ENCODE measurements around the gene DCST2. TPM values are rescaled to one million over a fixed set of nuclear protein-coding genes. Genes with fewer than 3 reads are reported as not detected.

Gene DCST2
- total and polyA plus RNA-seq, 9 of the 15 experiments (the other 6 are each of a cell fraction or from before 2014, with no cell fraction given) = 0.09 to 0.49 (median 0.11) TPM; not detected in 3

- TF ChIP-seq FOXP4 (CRISPR knock-in tag; IDR thresholded peaks at IDR 0.05; ENCODE audit: borderline replicate concordance) (no peak), HMBOX1 (IDR thresholded peaks at IDR 0.05) (no peak), STAG1 (CRISPR knock-in tag; IDR thresholded peaks at IDR 0.05; ENCODE audit: borderline replicate concordance) (no peak), MEF2D (tag; conservative IDR thresholded peaks at IDR 0.05; ENCODE audit: low read depth) (no peak), ZNF184 (CRISPR knock-in tag; IDR thresholded peaks at IDR 0.05) (no peak), XRCC4 (IDR thresholded peaks at IDR 0.05; ENCODE audit: extremely low read depth, insufficient read depth, insufficient read length) (no peak), NFE2L1 (tag; IDR thresholded peaks at IDR 0.05; ENCODE audit: borderline replicate concordance, low read depth) (no peak), CEBPG (CRISPR knock-in tag; IDR thresholded peaks at IDR 0.05) (peak; percentile 66), CEBPG (tag; conservative IDR thresholded peaks at IDR 0.05 in 1 of 2, IDR thresholded peaks at IDR 0.05 in 1 of 2) (peak in 1 of 2 experiments; percentile 65; a peak in 2 of 4 replicates), E2F5 (CRISPR knock-in tag; IDR thresholded peaks at IDR 0.05) (no peak), ZNF592 (IDR thresholded peaks at IDR 0.05) (peak; percentile 44; the same call in 1 of the 2 replicates), SRF (CRISPR knock-in tag; IDR thresholded peaks at IDR 0.05) (no peak), ZMIZ1 (IDR thresholded peaks at IDR 0.05; ENCODE audit: low read depth in 2 of 2, low read length in 2 of 2) (no peak), SMARCA5 (IDR thresholded peaks at IDR 0.05) (no peak)
These were observed 15.1 kb upstream of the DCST2 start (continued) for GRCh38 chr1:155048449-155049334.

All from K562 (cell line).